NCI-H2107 (cell line): ENCODE data around the gene PPP1R9A.
"Not testable (repeated sequence)": the region's sequence is repeated elsewhere in the genome, so short reads cannot be mapped to it uniquely, and the experiment has no call there.

Experiments used
- DNase-seq: peaks from one replicate; lab custom pipeline; 2025; lab: John Stamatoyannopoulos, UW

PPP1R9A gene

DNA sequence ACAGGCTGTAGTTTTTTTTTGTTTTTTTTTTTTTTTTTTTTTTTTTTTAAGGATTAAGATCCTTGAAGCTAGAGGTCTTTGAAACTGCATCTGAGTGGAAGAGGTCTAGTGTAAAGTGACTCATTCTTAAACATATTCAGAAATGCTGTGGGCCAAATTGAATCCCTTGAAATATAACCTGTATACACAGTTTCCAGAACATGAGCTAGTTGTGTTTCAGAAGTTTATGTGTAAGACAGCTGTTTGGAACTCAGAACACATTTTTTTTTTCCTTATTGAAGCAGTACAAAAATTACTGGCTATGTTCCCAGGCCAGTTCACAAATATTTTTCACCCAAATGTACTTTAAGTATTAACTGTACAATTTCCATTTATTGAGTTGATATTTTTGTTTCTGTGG is 67.9 kb downstream of the PPP1R9A start:
- DNase-seq: no peak

- DNase-seq: no peak
Observed at GRCh38 chr7:94980418-94981142, 73.2 kb downstream of the PPP1R9A start.

GRCh38 chr7:94995921-94996320 is 88.5 kb downstream of the PPP1R9A start:
- DNase-seq: no peak

- DNase-seq: no peak
Observed at GRCh38 chr7:94996369-94996768, 89.0 kb downstream of the PPP1R9A start.

GRCh38 chr7:94997547-94997946 is 90.2 kb downstream of the PPP1R9A start:
- no peak for DNase-seq

DNA sequence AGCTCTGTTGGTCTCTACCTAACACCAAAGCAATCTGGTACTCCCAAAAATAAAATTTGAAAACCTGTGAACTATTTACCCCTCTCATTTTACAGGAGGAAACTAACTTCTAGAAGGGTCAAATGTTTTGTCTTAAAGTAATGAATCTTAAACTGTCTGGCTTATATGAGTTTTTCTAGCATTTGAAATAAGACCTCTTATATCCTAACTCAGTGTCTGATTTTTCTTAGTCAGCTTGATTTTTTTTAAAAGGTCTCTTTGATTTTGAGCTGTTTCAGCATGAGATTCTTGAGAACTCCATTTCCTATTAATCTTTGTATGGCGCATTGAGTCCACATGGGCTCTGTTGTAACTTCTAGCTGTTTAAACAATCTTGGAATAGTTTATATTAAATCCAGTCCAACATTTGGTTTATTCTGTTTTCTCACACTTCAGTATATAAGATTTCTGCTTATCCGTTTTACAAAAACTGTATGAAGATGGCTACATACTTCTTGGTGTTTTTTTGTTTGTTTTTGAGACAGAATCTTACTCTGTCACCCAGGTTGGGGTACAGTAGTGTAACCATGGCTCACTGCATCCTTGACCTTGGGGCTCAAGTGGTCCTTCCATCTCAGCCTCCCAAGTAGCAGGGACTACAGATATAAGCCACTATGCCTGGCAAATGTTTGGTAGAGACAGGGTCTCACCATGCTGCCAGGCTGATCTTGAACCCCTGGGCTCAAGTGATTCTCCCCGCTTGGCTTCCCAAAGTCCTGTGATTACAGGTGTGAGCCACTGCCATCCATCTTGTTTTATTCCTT is 91.1 kb downstream of the PPP1R9A start:
- no peak for DNase-seq

DNA sequence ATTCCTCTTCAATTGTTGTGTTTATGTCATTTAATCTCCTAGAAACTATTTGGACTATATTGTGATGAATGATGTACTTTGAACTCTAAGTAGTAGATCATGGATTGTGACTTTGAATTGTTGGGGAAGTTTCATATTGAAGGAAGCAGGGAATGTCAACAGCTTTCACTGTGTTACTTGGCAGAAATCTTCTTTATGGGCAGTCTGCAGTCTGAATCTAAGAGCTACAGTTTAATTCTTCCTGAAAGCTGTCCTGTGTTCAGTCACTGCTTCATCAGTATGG is 91.6 kb downstream of the PPP1R9A start:
- no peak for DNase-seq

- not testable (repeated sequence) for DNase-seq
Observed at GRCh38 chr7:94999601-95000000, 92.2 kb downstream of the PPP1R9A start.

DNA sequence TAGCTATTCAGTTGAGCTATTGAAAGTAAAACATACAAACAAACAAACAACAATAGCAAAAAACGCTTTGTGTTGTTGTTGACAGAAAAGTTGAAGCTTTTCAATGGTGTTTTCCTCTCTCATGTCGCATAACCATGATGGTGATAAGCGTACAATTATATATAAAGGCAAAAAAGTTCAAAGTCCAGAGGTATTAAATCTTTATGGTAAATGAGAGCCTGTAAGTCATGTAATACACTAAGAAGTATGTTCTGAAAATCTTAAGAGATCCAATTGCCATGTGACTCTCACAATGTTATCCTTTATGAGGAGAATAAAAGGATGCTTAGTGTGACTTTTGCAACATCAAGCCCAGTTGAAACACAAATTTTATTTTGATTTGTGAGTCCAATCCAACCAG is 93.9 kb downstream of the PPP1R9A start:
- no peak for DNase-seq

GRCh38 chr7:95001815-95002561 is 94.6 kb downstream of the PPP1R9A start:
- DNase-seq: no peak

DNA sequence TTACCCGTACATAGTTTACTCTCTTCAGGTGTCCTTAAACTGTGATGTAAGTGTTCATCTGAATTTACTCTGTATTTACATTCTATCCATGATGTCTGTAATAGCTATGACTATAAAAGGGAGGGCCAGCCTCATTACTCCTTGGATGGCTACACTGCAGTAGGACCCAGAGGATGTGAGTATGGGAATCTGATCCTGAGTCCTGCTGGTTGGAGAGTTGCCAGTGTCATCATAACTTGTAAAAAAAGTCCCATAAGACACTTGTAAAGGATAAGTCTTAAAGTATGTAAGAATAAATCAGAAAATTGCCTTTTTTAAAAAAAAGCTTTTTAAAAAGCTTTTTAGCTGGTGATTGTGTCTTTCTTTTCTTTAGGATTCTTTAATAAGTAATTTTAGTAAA is 95.4 kb downstream of the PPP1R9A start:
- DNase-seq: no peak

DNA sequence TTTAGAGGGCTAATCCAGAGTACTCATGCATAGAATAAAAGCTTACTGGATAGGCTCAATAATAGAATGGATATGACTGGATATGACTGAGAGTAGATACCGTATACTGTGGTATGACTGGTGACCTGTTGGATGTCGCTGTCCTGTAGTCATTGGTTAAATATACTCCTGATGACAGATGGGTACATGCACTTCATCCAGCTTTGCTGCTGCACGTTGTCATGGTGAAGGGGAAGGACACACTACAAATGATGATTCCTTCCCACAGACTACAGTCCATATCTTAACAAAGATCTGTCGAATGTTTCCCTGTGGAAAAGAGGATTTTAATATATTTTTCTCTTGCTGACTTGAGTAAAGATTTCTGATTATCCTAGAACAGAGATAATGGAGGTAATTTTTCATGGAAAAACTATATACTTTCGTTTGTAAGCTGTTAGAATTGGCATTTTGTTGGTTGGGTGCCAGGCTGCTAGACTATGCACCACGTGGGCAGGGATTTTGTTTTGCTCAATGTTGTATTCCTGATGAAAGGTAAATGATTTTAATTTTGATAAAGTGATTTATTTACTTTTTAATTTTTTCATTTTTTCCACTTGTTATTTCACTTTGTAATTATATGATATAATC is 97.3 kb downstream of the PPP1R9A start:
- DNase-seq: no peak

- no peak for DNase-seq
Observed at GRCh38 chr7:95006010-95006409, 98.6 kb downstream of the PPP1R9A start.

DNA sequence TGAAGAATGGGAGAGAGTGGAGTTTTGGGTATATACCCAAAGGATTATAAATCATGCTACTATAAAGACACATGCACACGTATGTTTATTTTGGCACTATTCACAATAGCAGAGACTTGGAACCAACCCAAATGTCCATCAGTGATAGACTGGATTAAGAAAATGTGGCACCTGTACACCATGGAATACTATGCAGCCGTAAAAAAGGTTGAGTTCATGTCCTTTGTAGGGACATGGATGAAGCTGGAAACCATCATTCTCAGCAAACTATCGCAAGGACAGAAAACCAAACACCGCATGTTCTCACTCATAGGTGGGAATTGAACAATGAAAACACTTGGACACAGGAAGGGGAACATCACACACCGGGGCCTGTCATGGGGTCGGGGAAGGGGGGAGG is 101.4 kb downstream of the PPP1R9A start:
- not testable (repeated sequence) for DNase-seq

- no peak for DNase-seq
Observed at GRCh38 chr7:95011146-95011928, 103.9 kb downstream of the PPP1R9A start.

- DNase-seq: no peak
Observed at GRCh38 chr7:95011995-95012394, 104.6 kb downstream of the PPP1R9A start.

DNA sequence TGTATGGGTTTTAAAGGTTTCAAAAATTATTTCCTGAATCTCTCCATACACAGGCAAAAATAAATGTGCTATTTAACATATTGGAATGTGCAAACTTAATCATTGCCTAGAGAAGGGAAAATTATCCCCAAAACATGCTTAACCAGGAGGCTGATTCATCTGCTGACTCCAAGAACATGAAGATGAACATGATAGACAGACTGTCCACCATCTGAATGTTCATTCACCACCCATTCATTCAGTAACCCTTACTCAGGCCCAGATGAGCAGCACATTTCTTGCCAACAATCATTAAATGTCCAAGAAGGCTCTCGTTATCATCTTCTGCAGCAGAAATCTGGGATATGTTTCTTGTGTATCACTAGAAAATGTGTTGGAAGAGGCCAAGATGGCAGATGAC is 110.6 kb downstream of the PPP1R9A start:
- no peak for DNase-seq

DNA sequence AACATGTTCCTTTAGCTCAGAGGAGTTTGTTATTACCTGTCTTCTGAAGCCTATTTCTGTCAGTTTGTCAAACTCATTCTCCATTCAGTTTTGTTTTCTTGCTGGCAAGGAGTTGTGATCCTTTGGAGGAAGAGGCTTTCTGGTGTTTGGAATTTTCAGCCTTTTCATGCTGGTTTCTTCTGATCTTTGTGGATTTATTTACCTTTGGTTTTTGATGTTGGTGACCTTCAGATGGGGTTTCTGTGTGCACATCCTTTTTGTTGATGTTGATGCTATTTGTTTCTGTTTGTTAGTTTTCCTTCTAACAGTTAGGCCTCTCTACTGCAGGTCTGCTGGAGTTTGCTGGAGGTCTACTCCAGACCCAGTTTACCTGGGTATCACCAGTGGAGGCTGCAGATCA is 118.6 kb downstream of the PPP1R9A start:
- no peak for DNase-seq

- DNase-seq: no peak
Observed at GRCh38 chr7:95026421-95027072, 119.2 kb downstream of the PPP1R9A start.

DNA sequence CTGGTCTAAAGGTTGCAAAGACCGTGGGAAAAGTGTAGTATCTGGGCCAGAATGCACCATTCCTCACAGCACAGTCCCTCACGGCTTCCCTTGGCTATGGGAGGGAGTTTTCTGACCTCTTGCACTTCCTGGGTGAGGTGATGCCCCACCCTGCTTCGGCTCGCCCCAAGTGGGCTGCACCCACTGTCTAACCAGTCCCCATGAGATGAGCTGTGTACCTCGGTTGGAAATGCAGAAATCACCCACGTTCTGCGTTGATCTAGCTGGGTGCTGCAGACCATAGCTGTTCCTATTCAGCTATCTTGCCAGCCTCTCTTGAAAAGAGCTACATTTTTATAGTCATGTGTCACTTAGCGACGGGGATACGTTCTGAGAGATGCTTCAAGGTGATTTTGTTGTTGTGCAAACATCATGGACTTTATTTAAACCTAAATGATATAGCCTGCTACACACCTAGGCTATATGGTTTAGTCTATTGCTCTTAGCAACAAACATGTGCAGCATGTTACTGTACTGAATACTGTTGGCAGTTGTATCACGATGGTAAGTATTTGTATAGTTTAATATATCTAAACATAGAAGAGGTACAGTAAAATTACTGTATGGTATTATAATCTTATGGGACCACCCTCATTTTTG is 120.0 kb downstream of the PPP1R9A start:
- no peak for DNase-seq

GRCh38 chr7:95028683-95029082 is 121.3 kb downstream of the PPP1R9A start:
- DNase-seq: no peak
